Measurements from ENCODE around the gene RAB3GAP1. TPM values are rescaled to one million over a fixed set of nuclear protein-coding genes. Genes with fewer than 3 reads are reported as not detected.

Gene RAB3GAP1
- total and polyA plus RNA-seq, 2 donors (not counting 1 experiment from before 2014, with no cell fraction given): 15.6 to 62.2 TPM

DNA sequence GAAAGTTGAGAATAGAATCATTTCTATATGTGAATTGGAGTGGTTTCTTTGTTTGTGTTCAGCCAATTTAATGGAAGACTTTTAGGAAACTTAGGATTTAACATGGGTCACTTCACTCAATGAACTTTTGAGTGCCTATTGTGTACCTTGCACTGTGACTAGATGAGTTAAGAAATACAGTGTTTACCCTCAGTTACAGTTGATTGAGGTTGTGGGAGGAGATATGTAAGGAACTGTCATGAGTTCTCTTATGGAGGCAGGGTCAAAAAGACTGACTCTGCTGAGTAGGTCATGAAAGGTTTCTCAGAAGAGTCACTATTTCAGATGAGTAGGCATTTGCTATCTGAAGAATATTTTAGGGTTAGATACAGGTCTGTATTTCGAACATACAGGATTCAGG lies 98.6 kb downstream of the RAB3GAP1 start:
- TF ChIP-seq, protein P1, sequence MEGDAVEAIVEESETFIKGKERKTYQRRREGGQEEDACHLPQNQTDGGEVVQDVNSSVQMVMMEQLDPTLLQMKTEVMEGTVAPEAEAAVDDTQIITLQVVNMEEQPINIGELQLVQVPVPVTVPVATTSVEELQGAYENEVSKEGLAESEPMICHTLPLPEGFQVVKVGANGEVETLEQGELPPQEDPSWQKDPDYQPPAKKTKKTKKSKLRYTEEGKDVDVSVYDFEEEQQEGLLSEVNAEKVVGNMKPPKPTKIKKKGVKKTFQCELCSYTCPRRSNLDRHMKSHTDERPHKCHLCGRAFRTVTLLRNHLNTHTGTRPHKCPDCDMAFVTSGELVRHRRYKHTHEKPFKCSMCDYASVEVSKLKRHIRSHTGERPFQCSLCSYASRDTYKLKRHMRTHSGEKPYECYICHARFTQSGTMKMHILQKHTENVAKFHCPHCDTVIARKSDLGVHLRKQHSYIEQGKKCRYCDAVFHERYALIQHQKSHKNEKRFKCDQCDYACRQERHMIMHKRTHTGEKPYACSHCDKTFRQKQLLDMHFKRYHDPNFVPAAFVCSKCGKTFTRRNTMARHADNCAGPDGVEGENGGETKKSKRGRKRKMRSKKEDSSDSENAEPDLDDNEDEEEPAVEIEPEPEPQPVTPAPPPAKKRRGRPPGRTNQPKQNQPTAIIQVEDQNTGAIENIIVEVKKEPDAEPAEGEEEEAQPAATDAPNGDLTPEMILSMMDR (IDR thresholded peaks at IDR 0.05): no peak
- TF ChIP-seq EZH2 (IDR thresholded peaks at IDR 0.05; ENCODE audit: borderline replicate concordance, insufficient read depth, low read depth, low read length, poor library complexity, severe bottlenecking): no peak
- Mint-ChIP-seq H3K27me3 (no peaks in the 10 kb centered on the region), H3K4me3 (no peak overlapping the region), H3K27ac (no peak overlapping the region), H3K9me3 (ENCODE audit: insufficient read depth) (no peaks in the 10 kb centered on the region), H3K4me1 (no peaks in the 10 kb centered on the region)
- H4K20me1 ChIP-seq (ENCODE audit: control insufficient read depth, insufficient read depth, low read length, poor library complexity, severe bottlenecking): no peaks in the 10 kb centered on the region
- no peak overlapping the region for H3K4me3 ChIP-seq (ENCODE audit: control extremely low read depth in 1 of 5, extremely low read depth in 1 of 5, insufficient read depth in 1 of 5, low read depth in 2 of 5, low read length in 4 of 5)
- no peak overlapping the region for H2AFZ ChIP-seq (ENCODE audit: insufficient read depth, low read depth, low read length, poor library complexity, severe bottlenecking)
- H3K27me3 ChIP-seq (replicated peaks in 1 of 4; ENCODE audit: control extremely low read depth in 1 of 4, control insufficient read depth in 3 of 4, insufficient read depth in 4 of 4, low read length in 3 of 4): no peaks in the 10 kb centered on the region
- ATAC-seq (ENCODE audit: low read depth) (no peak), DNase-seq (no peak)
- WGBS (ENCODE audit: insufficient coverage): 100% methylated on average over 1 of the region's 1 CpG
- intact Hi-C loops (cut with micrococcal nuclease): no loop called here
- no peak overlapping the region for H3K27ac ChIP-seq (ENCODE audit: low read length in 2 of 2)
- ChIA-PET CTCF (no interaction called here), POLR2A (no interaction called here)
- no peak overlapping the region for H3K4me2 ChIP-seq (replicated peaks; ENCODE audit: low read depth, low read length, poor library complexity, severe bottlenecking)
- no peaks in the 10 kb centered on the region for H3K79me2 ChIP-seq (ENCODE audit: control insufficient read depth, insufficient read depth, low read length)
- H3K9ac ChIP-seq (ENCODE audit: low read length): no peak overlapping the region
- no peaks in the 10 kb centered on the region for H3K4me1 ChIP-seq (ENCODE audit: control insufficient read depth in 2 of 2, insufficient read depth in 2 of 2, low read length in 2 of 2)
- H3K9me3 ChIP-seq (ENCODE audit: control extremely low read depth in 1 of 3, control insufficient read depth in 2 of 3, insufficient read depth in 1 of 3, low read length in 2 of 3): no peaks in the 10 kb centered on the region
- peaks cover 23 to 57% of the 10 kb centered on the region in 2 experiments for H3K36me3 ChIP-seq (replicated peaks in 1 of 2; ENCODE audit: control extremely low read depth in 1 of 2, control insufficient read depth in 1 of 2, extremely low read depth in 1 of 2, insufficient read depth in 2 of 2, low read length in 1 of 2)

DNA sequence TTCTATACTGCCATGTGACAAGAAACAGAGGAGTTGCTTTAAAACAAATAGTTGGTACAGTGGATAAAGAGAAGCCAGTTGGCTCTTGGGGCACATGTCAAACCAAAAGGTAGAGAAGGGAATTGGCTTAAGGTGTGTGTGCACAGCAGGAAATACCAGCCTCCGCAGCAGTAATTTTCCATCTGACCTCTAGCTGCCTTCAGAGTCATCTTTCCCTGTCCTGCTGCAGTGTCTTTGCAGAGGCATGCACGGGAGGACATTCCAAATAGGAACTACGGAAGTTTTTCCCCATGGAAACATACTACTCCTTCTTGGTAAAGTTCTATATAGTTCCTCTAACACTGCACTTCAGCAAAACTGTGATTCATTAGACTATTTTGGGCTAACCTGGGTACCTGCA lies 99.5 kb downstream of the RAB3GAP1 start:
- H3K27ac Mint-ChIP-seq: no peak overlapping the region
- POLR2A ChIA-PET: no interaction called here
- TF ChIP-seq EZH2 (IDR thresholded peaks at IDR 0.05; ENCODE audit: borderline replicate concordance, insufficient read depth, low read depth, low read length, poor library complexity, severe bottlenecking): no peak
- TF ChIP-seq, protein P1 (IDR thresholded peaks at IDR 0.05): no peak

More for the DNA sequence above, 99.5 kb downstream of the RAB3GAP1 start:
- WGBS (ENCODE audit: insufficient coverage): 100% methylated on average over 3 of the region's 3 CpGs
- DNase-seq (no peak), ATAC-seq (ENCODE audit: low read depth) (no peak)
- H3K9ac ChIP-seq (ENCODE audit: low read length): no peak overlapping the region
- H4K20me1 ChIP-seq (ENCODE audit: control insufficient read depth, insufficient read depth, low read length, poor library complexity, severe bottlenecking): no peaks in the 10 kb centered on the region
- no peaks in the 10 kb centered on the region for H3K79me2 ChIP-seq (ENCODE audit: control insufficient read depth, insufficient read depth, low read length)
- no peak overlapping the region for H3K27ac ChIP-seq (ENCODE audit: low read length in 2 of 2)
- no peak overlapping the region for H2AFZ ChIP-seq (ENCODE audit: insufficient read depth, low read depth, low read length, poor library complexity, severe bottlenecking)
- no peak overlapping the region for H3K4me2 ChIP-seq (replicated peaks; ENCODE audit: low read depth, low read length, poor library complexity, severe bottlenecking)
- no peak overlapping the region for H3K4me3 Mint-ChIP-seq
- H3K9me3 Mint-ChIP-seq (ENCODE audit: insufficient read depth): no peaks in the 10 kb centered on the region
- H3K36me3 ChIP-seq (replicated peaks in 1 of 2; ENCODE audit: control extremely low read depth in 1 of 2, control insufficient read depth in 1 of 2, extremely low read depth in 1 of 2, insufficient read depth in 2 of 2, low read length in 1 of 2): peaks cover 25 to 65% of the 10 kb centered on the region in 2 experiments
- no peak overlapping the region for H3K4me3 ChIP-seq (ENCODE audit: control extremely low read depth in 1 of 5, extremely low read depth in 1 of 5, insufficient read depth in 1 of 5, low read depth in 2 of 5, low read length in 4 of 5)
- no peaks in the 10 kb centered on the region for H3K27me3 ChIP-seq (replicated peaks in 1 of 4; ENCODE audit: control extremely low read depth in 1 of 4, control insufficient read depth in 3 of 4, insufficient read depth in 4 of 4, low read length in 3 of 4)
- H3K4me1 Mint-ChIP-seq: no peaks in the 10 kb centered on the region
- H3K4me1 ChIP-seq (ENCODE audit: control insufficient read depth in 2 of 2, insufficient read depth in 2 of 2, low read length in 2 of 2): no peaks in the 10 kb centered on the region
- intact Hi-C loops (cut with micrococcal nuclease): no loop called here
- H3K27me3 Mint-ChIP-seq: no peaks in the 10 kb centered on the region
- no peaks in the 10 kb centered on the region for H3K9me3 ChIP-seq (ENCODE audit: control extremely low read depth in 1 of 3, control insufficient read depth in 2 of 3, insufficient read depth in 1 of 3, low read length in 2 of 3)
- CTCF ChIA-PET: no interaction called here
